ENCODE measurements around the gene TWSG1. TPM values are rescaled to one million over a fixed set of nuclear protein-coding genes. Genes with fewer than 3 reads are reported as not detected.

The TWSG1 gene
- total RNA-seq, 1 experiment from 2014 or later = 19.3 TPM

DNA sequence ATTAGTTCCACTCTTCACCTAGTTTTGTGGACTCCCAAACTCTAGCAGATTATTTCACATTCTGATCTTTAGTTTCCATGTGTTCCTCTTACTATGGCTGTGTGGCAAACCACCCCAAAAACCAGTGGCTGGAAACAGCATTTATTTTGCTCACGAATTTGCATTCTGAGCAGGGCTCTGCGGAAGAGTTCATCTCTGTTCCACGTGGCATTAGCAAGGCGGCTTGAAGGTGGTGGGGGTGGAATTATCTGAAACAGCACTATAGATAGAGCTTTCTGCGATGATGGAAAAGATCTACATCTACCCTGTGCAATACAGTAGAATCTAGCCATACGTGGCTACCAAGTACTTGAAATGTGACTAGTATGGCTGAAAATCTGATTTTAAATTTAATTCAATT lies 5.9 kb downstream of the TWSG1 start (continued):
- TF ChIP-seq, protein P1, sequence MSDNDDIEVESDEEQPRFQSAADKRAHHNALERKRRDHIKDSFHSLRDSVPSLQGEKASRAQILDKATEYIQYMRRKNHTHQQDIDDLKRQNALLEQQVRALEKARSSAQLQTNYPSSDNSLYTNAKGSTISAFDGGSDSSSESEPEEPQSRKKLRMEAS (CRISPR knock-in tag; IDR thresholded peaks at IDR 0.05) = no peak
- TF ChIP-seq, protein P2, sequence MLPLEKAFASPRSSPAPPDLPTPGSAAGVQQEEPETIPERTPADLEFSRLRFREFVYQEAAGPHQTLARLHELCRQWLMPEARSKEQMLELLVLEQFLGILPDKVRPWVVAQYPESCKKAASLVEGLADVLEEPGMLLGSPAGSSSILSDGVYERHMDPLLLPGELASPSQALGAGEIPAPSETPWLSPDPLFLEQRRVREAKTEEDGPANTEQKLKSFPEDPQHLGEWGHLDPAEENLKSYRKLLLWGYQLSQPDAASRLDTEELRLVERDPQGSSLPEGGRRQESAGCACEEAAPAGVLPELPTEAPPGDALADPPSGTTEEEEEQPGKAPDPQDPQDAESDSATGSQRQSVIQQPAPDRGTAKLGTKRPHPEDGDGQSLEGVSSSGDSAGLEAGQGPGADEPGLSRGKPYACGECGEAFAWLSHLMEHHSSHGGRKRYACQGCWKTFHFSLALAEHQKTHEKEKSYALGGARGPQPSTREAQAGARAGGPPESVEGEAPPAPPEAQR (CRISPR knock-in tag; IDR thresholded peaks at IDR 0.05) = no peak
- TF ChIP-seq, protein P3, sequence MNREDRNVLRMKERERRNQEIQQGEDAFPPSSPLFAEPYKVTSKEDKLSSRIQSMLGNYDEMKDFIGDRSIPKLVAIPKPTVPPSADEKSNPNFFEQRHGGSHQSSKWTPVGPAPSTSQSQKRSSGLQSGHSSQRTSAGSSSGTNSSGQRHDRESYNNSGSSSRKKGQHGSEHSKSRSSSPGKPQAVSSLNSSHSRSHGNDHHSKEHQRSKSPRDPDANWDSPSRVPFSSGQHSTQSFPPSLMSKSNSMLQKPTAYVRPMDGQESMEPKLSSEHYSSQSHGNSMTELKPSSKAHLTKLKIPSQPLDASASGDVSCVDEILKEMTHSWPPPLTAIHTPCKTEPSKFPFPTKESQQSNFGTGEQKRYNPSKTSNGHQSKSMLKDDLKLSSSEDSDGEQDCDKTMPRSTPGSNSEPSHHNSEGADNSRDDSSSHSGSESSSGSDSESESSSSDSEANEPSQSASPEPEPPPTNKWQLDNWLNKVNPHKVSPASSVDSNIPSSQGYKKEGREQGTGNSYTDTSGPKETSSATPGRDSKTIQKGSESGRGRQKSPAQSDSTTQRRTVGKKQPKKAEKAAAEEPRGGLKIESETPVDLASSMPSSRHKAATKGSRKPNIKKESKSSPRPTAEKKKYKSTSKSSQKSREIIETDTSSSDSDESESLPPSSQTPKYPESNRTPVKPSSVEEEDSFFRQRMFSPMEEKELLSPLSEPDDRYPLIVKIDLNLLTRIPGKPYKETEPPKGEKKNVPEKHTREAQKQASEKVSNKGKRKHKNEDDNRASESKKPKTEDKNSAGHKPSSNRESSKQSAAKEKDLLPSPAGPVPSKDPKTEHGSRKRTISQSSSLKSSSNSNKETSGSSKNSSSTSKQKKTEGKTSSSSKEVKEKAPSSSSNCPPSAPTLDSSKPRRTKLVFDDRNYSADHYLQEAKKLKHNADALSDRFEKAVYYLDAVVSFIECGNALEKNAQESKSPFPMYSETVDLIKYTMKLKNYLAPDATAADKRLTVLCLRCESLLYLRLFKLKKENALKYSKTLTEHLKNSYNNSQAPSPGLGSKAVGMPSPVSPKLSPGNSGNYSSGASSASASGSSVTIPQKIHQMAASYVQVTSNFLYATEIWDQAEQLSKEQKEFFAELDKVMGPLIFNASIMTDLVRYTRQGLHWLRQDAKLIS (CRISPR knock-in tag; IDR thresholded peaks at IDR 0.05; ENCODE audit: borderline replicate concordance) = no peak
- TF ChIP-seq, protein P4, sequence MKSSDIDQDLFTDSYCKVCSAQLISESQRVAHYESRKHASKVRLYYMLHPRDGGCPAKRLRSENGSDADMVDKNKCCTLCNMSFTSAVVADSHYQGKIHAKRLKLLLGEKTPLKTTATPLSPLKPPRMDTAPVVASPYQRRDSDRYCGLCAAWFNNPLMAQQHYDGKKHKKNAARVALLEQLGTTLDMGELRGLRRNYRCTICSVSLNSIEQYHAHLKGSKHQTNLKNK (CRISPR knock-in tag; IDR thresholded peaks at IDR 0.05) = no peak
- TF ChIP-seq NR2C2 (CRISPR knock-in tag; IDR thresholded peaks at IDR 0.05) = no peak
- no peak for TF ChIP-seq PRRX2 (CRISPR knock-in tag; IDR thresholded peaks at IDR 0.05)

DNA sequence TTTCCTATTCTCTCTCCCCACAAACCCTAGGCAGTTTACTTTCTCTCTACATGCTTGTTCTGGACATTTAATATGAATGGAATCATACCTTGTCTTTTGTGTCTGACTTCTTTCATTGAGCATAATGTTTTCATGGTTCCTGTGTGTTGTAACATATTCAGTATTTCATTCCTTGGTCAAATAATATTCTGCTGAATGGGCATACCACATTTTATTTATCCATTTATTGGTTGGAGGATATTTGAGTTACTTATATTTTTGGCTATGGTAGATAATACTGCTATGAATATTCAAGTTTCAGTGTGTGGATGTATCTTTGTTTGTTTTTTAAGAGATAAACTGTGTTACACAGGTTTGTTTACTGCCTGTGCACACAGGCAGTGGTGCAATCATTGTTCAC lies 9.0 kb downstream of the TWSG1 start:
- H3K36me3 Mint-ChIP-seq = peaks cover 12% of the 10 kb centered on the region
- POLR2A ChIA-PET = no interaction called here
- ATAC-seq (no peak), DNase-seq (ENCODE audit: low spot score) (no peak)
- no peak overlapping the region for H3K4me3 Mint-ChIP-seq
- H3K27me3 Mint-ChIP-seq (ENCODE audit: low read depth) = no peaks in the 10 kb centered on the region
- peaks cover 9% of the 10 kb centered on the region for H3K9me3 Mint-ChIP-seq
- TF ChIP-seq, protein P5, sequence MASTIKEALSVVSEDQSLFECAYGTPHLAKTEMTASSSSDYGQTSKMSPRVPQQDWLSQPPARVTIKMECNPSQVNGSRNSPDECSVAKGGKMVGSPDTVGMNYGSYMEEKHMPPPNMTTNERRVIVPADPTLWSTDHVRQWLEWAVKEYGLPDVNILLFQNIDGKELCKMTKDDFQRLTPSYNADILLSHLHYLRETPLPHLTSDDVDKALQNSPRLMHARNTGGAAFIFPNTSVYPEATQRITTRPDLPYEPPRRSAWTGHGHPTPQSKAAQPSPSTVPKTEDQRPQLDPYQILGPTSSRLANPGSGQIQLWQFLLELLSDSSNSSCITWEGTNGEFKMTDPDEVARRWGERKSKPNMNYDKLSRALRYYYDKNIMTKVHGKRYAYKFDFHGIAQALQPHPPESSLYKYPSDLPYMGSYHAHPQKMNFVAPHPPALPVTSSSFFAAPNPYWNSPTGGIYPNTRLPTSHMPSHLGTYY (CRISPR knock-in tag; IDR thresholded peaks at IDR 0.05) = no peak
- TF ChIP-seq, protein P6, sequence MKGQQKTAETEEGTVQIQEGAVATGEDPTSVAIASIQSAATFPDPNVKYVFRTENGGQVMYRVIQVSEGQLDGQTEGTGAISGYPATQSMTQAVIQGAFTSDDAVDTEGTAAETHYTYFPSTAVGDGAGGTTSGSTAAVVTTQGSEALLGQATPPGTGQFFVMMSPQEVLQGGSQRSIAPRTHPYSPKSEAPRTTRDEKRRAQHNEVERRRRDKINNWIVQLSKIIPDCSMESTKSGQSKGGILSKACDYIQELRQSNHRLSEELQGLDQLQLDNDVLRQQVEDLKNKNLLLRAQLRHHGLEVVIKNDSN (CRISPR knock-in tag; IDR thresholded peaks at IDR 0.05) = no peak
- TF ChIP-seq, protein P7, sequence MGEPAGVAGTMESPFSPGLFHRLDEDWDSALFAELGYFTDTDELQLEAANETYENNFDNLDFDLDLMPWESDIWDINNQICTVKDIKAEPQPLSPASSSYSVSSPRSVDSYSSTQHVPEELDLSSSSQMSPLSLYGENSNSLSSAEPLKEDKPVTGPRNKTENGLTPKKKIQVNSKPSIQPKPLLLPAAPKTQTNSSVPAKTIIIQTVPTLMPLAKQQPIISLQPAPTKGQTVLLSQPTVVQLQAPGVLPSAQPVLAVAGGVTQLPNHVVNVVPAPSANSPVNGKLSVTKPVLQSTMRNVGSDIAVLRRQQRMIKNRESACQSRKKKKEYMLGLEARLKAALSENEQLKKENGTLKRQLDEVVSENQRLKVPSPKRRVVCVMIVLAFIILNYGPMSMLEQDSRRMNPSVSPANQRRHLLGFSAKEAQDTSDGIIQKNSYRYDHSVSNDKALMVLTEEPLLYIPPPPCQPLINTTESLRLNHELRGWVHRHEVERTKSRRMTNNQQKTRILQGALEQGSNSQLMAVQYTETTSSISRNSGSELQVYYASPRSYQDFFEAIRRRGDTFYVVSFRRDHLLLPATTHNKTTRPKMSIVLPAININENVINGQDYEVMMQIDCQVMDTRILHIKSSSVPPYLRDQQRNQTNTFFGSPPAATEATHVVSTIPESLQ (CRISPR knock-in tag; IDR thresholded peaks at IDR 0.05) = no peak
- TF ChIP-seq, protein P8, sequence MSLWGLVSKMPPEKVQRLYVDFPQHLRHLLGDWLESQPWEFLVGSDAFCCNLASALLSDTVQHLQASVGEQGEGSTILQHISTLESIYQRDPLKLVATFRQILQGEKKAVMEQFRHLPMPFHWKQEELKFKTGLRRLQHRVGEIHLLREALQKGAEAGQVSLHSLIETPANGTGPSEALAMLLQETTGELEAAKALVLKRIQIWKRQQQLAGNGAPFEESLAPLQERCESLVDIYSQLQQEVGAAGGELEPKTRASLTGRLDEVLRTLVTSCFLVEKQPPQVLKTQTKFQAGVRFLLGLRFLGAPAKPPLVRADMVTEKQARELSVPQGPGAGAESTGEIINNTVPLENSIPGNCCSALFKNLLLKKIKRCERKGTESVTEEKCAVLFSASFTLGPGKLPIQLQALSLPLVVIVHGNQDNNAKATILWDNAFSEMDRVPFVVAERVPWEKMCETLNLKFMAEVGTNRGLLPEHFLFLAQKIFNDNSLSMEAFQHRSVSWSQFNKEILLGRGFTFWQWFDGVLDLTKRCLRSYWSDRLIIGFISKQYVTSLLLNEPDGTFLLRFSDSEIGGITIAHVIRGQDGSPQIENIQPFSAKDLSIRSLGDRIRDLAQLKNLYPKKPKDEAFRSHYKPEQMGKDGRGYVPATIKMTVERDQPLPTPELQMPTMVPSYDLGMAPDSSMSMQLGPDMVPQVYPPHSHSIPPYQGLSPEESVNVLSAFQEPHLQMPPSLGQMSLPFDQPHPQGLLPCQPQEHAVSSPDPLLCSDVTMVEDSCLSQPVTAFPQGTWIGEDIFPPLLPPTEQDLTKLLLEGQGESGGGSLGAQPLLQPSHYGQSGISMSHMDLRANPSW (CRISPR knock-in tag; conservative IDR thresholded peaks at IDR 0.05; ENCODE audit: low read depth) = no peak
- peaks cover 8% of the 10 kb centered on the region for H3K4me1 Mint-ChIP-seq
- CTCF ChIA-PET = no interaction called here
- H3K27ac Mint-ChIP-seq = no peak overlapping the region
